GM04504 (cell line): ENCODE results near the gene CNTNAP2.

Experiments used
- DNase-seq: peaks from one replicate; pipeline ENCODE4 v3.0.0-alpha.2; 2012; ENCODE audit warnings: low read depth

CNTNAP2 gene

GRCh38 chr7:148348466-148348865 is 2231.9 kb downstream of the CNTNAP2 start:
- no peak for DNase-seq

GRCh38 chr7:148356303-148356702 is 2239.7 kb downstream of the CNTNAP2 start:
- no peak for DNase-seq

- no peak for DNase-seq
These were observed 2245.9 kb downstream of the CNTNAP2 start for GRCh38 chr7:148362541-148362940.

GRCh38 chr7:148367731-148368475 is 2251.3 kb downstream of the CNTNAP2 start:
- no peak for DNase-seq

GRCh38 chr7:148368562-148368961 is 2252.0 kb downstream of the CNTNAP2 start:
- no peak for DNase-seq

- no peak for DNase-seq
These were observed 2254.8 kb downstream of the CNTNAP2 start for GRCh38 chr7:148371280-148371937.

- DNase-seq = no peak
These were observed 2258.0 kb downstream of the CNTNAP2 start for GRCh38 chr7:148374396-148375259.

GRCh38 chr7:148379677-148380076 is 2263.1 kb downstream of the CNTNAP2 start:
- DNase-seq = no peak

- no peak for DNase-seq
These were observed 2264.2 kb downstream of the CNTNAP2 start for GRCh38 chr7:148380596-148381419.

- no peak for DNase-seq
These were observed 2266.0 kb downstream of the CNTNAP2 start for GRCh38 chr7:148382596-148382995.

GRCh38 chr7:148383651-148384050 is 2267.1 kb downstream of the CNTNAP2 start:
- DNase-seq = no peak

GRCh38 chr7:148385009-148385682 is 2268.5 kb downstream of the CNTNAP2 start:
- DNase-seq = no peak

GRCh38 chr7:148390381-148390780 is 2273.8 kb downstream of the CNTNAP2 start:
- DNase-seq = no peak

- DNase-seq = no peak
These were observed 2275.0 kb downstream of the CNTNAP2 start for GRCh38 chr7:148391591-148391990.

- no peak for DNase-seq
These were observed 2278.0 kb downstream of the CNTNAP2 start for GRCh38 chr7:148394582-148394981.

GRCh38 chr7:148395352-148395811 is 2278.8 kb downstream of the CNTNAP2 start:
- DNase-seq = no peak

- no peak for DNase-seq
These were observed 2279.6 kb downstream of the CNTNAP2 start for GRCh38 chr7:148395990-148396716.

GRCh38 chr7:148397056-148397455 is 2280.5 kb downstream of the CNTNAP2 start:
- DNase-seq = no peak

GRCh38 chr7:148397551-148397950 is 2280.9 kb downstream of the CNTNAP2 start:
- DNase-seq = no peak

GRCh38 chr7:148397985-148398384 is 2281.4 kb downstream of the CNTNAP2 start:
- DNase-seq = no peak
